HFFc6 (cell line): ENCODE data around the gene RASSF1. TPM values are rescaled to one million over a fixed set of nuclear protein-coding genes. Genes with fewer than 3 reads are reported as not detected.

Experiments used
- DNase-seq: peaks from one replicate; pipeline ENCODE4 v3.0.0-alpha.2; 2018
- H3K27ac Mint-ChIP-seq: 2 replicates; pipeline ENCODE4 v1.8.0; 2020; ENCODE audit warnings: mild to moderate bottlenecking, mixed read lengths
- H3K27me3 Mint-ChIP-seq: 2 replicates; pipeline ENCODE4 v1.8.0; 2021; ENCODE audit warnings: mild to moderate bottlenecking, moderate library complexity, mixed read lengths; ENCODE audit not compliant: insufficient read depth
- H3K36me3 Mint-ChIP-seq: 2 replicates; pipeline ENCODE4 v1.8.0; 2021; ENCODE audit warnings: low read depth, mixed read lengths
- H3K4me1 Mint-ChIP-seq: 2 replicates; pipeline ENCODE4 v1.8.0; 2020; ENCODE audit warnings: low read depth, mixed read lengths
- H3K4me3 Mint-ChIP-seq: 2 replicates; pipeline ENCODE4 v1.8.0; 2020; ENCODE audit warnings: mild to moderate bottlenecking, moderate library complexity, mixed read lengths
- H3K9me3 Mint-ChIP-seq: 2 replicates; pipeline ENCODE4 v1.8.0; 2020; ENCODE audit warnings: mild to moderate bottlenecking, mixed read lengths
- CTCF ChIP-seq: fragments of 200-600 bp; sonication (generic); IDR thresholded peaks from 2 replicates; pipeline ENCODE4 v1.5.0; 2021; ENCODE audit warnings: antibody characterized with exemption, mild to moderate bottlenecking
- total RNA-seq, 6 experiments: library from RNA; stranded (reverse); fragmentation: NEBNext Ultra II Directional; extraction: Animal tissue kit (Norgen Biotek cat#: 25700); gene quantifications; 2 replicates in 1 of 6; 3 replicates in 5 of 6; pipeline ENCODE4 v1.2.3, GENCODE V29; 2021

RASSF1 gene
- total RNA-seq, 6 experiments from 2014 or later: 30.9 to 37.0 (median 34.1) TPM

- no peak for TF ChIP-seq CTCF
- no peaks in the 10 kb centered on the region for H3K9me3 Mint-ChIP-seq
- peaks cover 30% of the 10 kb centered on the region for H3K4me1 Mint-ChIP-seq
- no peak overlapping the region for H3K27ac Mint-ChIP-seq
- H3K36me3 Mint-ChIP-seq: no peaks in the 10 kb centered on the region
- peaks cover 1% of the 10 kb centered on the region; the same call in 1 of the 2 replicates for H3K27me3 Mint-ChIP-seq
- H3K4me3 Mint-ChIP-seq: no peak overlapping the region
- no peak for DNase-seq
These were observed 43.8 kb downstream of the RASSF1 start for GRCh38 chr3:50296721-50297383.

GRCh38 chr3:50295553-50296431, 44.8 kb downstream of the RASSF1 start:
- no peak for TF ChIP-seq CTCF
- H3K27ac Mint-ChIP-seq: no peak overlapping the region
- no peak overlapping the region for H3K4me3 Mint-ChIP-seq
- H3K36me3 Mint-ChIP-seq: peaks cover 5% of the 10 kb centered on the region
- peaks cover 37% of the 10 kb centered on the region for H3K4me1 Mint-ChIP-seq
- H3K9me3 Mint-ChIP-seq: no peaks in the 10 kb centered on the region
- H3K27me3 Mint-ChIP-seq: peaks cover 1% of the 10 kb centered on the region; the same call in 1 of the 2 replicates
- DNase-seq: no peak

GRCh38 chr3:50294492-50295403, 45.9 kb downstream of the RASSF1 start:
- Mint-ChIP-seq H3K27ac (no peak overlapping the region), H3K9me3 (no peaks in the 10 kb centered on the region), H3K36me3 (peaks cover 5% of the 10 kb centered on the region), H3K4me3 (no peak overlapping the region), H3K27me3 (peaks cover 1% of the 10 kb centered on the region; the same call in 1 of the 2 replicates), H3K4me1 (peaks cover 28% of the 10 kb centered on the region)
- no peak for DNase-seq
- no peak for TF ChIP-seq CTCF

- peaks cover 5% of the 10 kb centered on the region for H3K36me3 Mint-ChIP-seq
- H3K27ac Mint-ChIP-seq: no peak overlapping the region
- DNase-seq: no peak
- TF ChIP-seq CTCF: no peak
- H3K4me1 Mint-ChIP-seq: peaks cover 26% of the 10 kb centered on the region
- peaks cover 1% of the 10 kb centered on the region; the same call in 1 of the 2 replicates for H3K27me3 Mint-ChIP-seq
- no peak overlapping the region for H3K4me3 Mint-ChIP-seq
- H3K9me3 Mint-ChIP-seq: no peaks in the 10 kb centered on the region
These were observed 46.5 kb downstream of the RASSF1 start for GRCh38 chr3:50294089-50294488.

GRCh38 chr3:50293079-50293801, 47.4 kb downstream of the RASSF1 start:
- peak overlapping the region; percentile 95 for H3K27ac Mint-ChIP-seq
- H3K27me3 Mint-ChIP-seq: peaks cover 1% of the 10 kb centered on the region; the same call in 1 of the 2 replicates
- H3K4me1 Mint-ChIP-seq: peaks cover 24% of the 10 kb centered on the region
- no peak for TF ChIP-seq CTCF
- H3K9me3 Mint-ChIP-seq: no peaks in the 10 kb centered on the region
- peak overlapping the region; percentile 92 for H3K4me3 Mint-ChIP-seq
- DNase-seq: no peak
- peaks cover 5% of the 10 kb centered on the region for H3K36me3 Mint-ChIP-seq
